IMR-90 (cell line): ENCODE data around the gene DNAAF3. TPM values are rescaled to one million over a fixed set of nuclear protein-coding genes. Genes with fewer than 3 reads are reported as not detected.
A peak's percentile ranks its signal among the peaks of the same experiment; 100 is the strongest.

Source experiments
- ATAC-seq: fragments of 200-7000 bp; cut with Tn5 transposase; 2 replicates; pipeline ENCODE4 v1.9.1; 2020; ENCODE audit warnings: low read depth, mild to moderate bottlenecking, moderate library complexity
- BruUV-seq: library from RNA; stranded (reverse); fragments of 400-500 nt; replicated peaks from 2 replicates; lab custom pipeline; 2021; lab: Mats Ljungman, UMichigan
- CTCF ChIA-PET: fragments of 300-600 bp; formaldehyde crosslinking; extraction: SDS; loops from one replicate; lab custom pipeline; 2021; ENCODE audit warnings: antibody characterized with exemption; lab: Yijun Ruan, JAX
- POLR2A ChIA-PET: fragments of 300-600 bp; sonication (Branson Sonifier 250); formaldehyde crosslinking; loops from one replicate; lab custom pipeline; 2022; ENCODE audit warnings: antibody characterized with exemption; ENCODE audit not compliant: unreplicated experiment; lab: Charles Lee
- DNase-seq: peaks from one replicate; pipeline ENCODE4 v3.0.0; 2013
- H2AFZ ChIP-seq: replicated peaks from 2 replicates; pipeline ENCODE3; 2013; ENCODE audit warnings: low read length, mild to moderate bottlenecking; ENCODE audit not compliant: poor library complexity
- H2AK5ac ChIP-seq: 2 replicates; pipeline ENCODE4 v1.6.1; 2013; ENCODE audit warnings: low read depth, low read length, inconsistent platforms
- H2AK9ac ChIP-seq: replicated peaks from 2 replicates; pipeline ENCODE3; 2013; ENCODE audit warnings: mild to moderate bottlenecking, low read depth, low read length, moderate library complexity; ENCODE audit not compliant: poor library complexity
- H2BK120ac ChIP-seq: 2 replicates; pipeline ENCODE4 v1.6.1; 2013; ENCODE audit warnings: low read depth, low read length, inconsistent platforms
- H2BK15ac ChIP-seq: 3 replicates; pipeline ENCODE4 v1.6.1; 2013; ENCODE audit warnings: low read depth, low read length, inconsistent platforms
- H2BK20ac ChIP-seq: 2 replicates; pipeline ENCODE4 v1.6.1; 2013; ENCODE audit warnings: low read depth, mild to moderate bottlenecking, inconsistent platforms, low read length, moderate library complexity
- H2BK5ac ChIP-seq: 2 replicates; pipeline ENCODE4 v1.6.1; 2013; ENCODE audit warnings: mild to moderate bottlenecking, low read depth, low read length, inconsistent platforms; ENCODE audit not compliant: poor library complexity, severe bottlenecking
- H3K14ac ChIP-seq: replicated peaks from 2 replicates; pipeline ENCODE4 v1.6.1; 2013; ENCODE audit warnings: low read depth, low read length, inconsistent platforms
- H3K18ac ChIP-seq: 2 replicates; pipeline ENCODE4 v1.6.1; 2013; ENCODE audit warnings: low read depth, low read length, control low read depth
- H3K23ac ChIP-seq: 2 replicates; pipeline ENCODE4 v1.6.1; 2013; ENCODE audit warnings: low read depth, low read length, inconsistent platforms
- H3K27ac ChIP-seq: 2 replicates; pipeline ENCODE4 v1.5.1; 2013; ENCODE audit warnings: mild to moderate bottlenecking, control low read depth, low read length; ENCODE audit not compliant: insufficient read depth
- H3K27me3 ChIP-seq: 2 replicates; pipeline ENCODE4 v1.6.1; 2013; ENCODE audit warnings: low read length; ENCODE audit not compliant: control insufficient read depth, insufficient read depth
- H3K36me3 ChIP-seq: 2 replicates; pipeline ENCODE4 v1.6.1; 2013; ENCODE audit warnings: low read length, mixed read lengths; ENCODE audit not compliant: control insufficient read depth, insufficient read depth
- H3K4ac ChIP-seq: 2 replicates; pipeline ENCODE4 v1.6.1; 2013; ENCODE audit warnings: low read depth, low read length, inconsistent platforms
- H3K4me1 ChIP-seq: 2 replicates; pipeline ENCODE4 v1.6.1; 2013; ENCODE audit warnings: low read length, mixed read lengths; ENCODE audit not compliant: control insufficient read depth, insufficient read depth
- H3K4me2 ChIP-seq: 2 replicates; pipeline ENCODE4 v1.6.1; 2013; ENCODE audit warnings: low read depth, mild to moderate bottlenecking, control low read depth, low read length, moderate library complexity
- H3K4me3 ChIP-seq: 2 replicates; pipeline ENCODE4 v1.5.1; 2013; ENCODE audit warnings: low read depth, mild to moderate bottlenecking, control low read depth, low read length, moderate library complexity; ENCODE audit not compliant: insufficient read depth
- H3K56ac ChIP-seq: 2 replicates; pipeline ENCODE4 v1.6.1; 2013; ENCODE audit warnings: low read length, inconsistent platforms; ENCODE audit not compliant: insufficient read depth; ENCODE audit errors: extremely low read depth
- H3K79me1 ChIP-seq, 2 experiments: 2 replicates each; pipeline ENCODE4 v1.6.1; 2013; ENCODE audit warnings: low read length in 2 of 2, inconsistent platforms in 1 of 2, low read depth in 1 of 2
- H3K9ac ChIP-seq: 2 replicates; pipeline ENCODE4 v1.6.1; 2013; ENCODE audit warnings: low read depth, low read length, control low read depth
- H3K9me1 ChIP-seq: 2 replicates; pipeline ENCODE4 v1.6.1; 2013; ENCODE audit warnings: low read length, inconsistent platforms; ENCODE audit not compliant: insufficient read depth
- H3K9me3 ChIP-seq: 2 replicates; pipeline ENCODE4 v1.6.1; 2013; ENCODE audit warnings: low read length; ENCODE audit not compliant: control insufficient read depth, insufficient read depth
- H4K20me1 ChIP-seq: 2 replicates; pipeline ENCODE4 v1.6.1; 2013; ENCODE audit warnings: low read length, inconsistent platforms; ENCODE audit not compliant: insufficient read depth
- H4K5ac ChIP-seq: 2 replicates; pipeline ENCODE4 v1.6.1; 2013; ENCODE audit warnings: mild to moderate bottlenecking, low read depth, low read length, control low read depth
- H4K8ac ChIP-seq, 2 experiments: 2 replicates each; pipeline ENCODE4 v1.6.1; 2013; ENCODE audit warnings: low read depth in 2 of 2, low read length in 2 of 2, control low read depth in 1 of 2, inconsistent platforms in 1 of 2
- H4K91ac ChIP-seq: 2 replicates; pipeline ENCODE4 v1.6.1; 2013; ENCODE audit warnings: low read depth, low read length, inconsistent platforms; ENCODE audit not compliant: insufficient read depth
- BHLHE40 ChIP-seq: fragments of 150-350 bp; IDR thresholded peaks from 2 replicates; pipeline ENCODE4 v1.6.1; 2016; ENCODE audit warnings: mild to moderate bottlenecking, low read depth, low read length
- CEBPB ChIP-seq: IDR thresholded peaks from 2 replicates; pipeline ENCODE4 v1.6.1; 2012; ENCODE audit warnings: low read depth, low read length, improper control_type of control experiment
- CTCF ChIP-seq: conservative IDR thresholded peaks from 2 replicates; pipeline ENCODE4 v1.5.1; 2012; ENCODE audit warnings: mild to moderate bottlenecking, low read depth, low read length, improper control_type of control experiment
- FOS ChIP-seq: fragments of 150-350 bp; IDR thresholded peaks from 2 replicates; pipeline ENCODE4 v1.6.1; 2016; ENCODE audit warnings: low read depth, low read length
- POLR2A ChIP-seq: IDR thresholded peaks from 2 replicates; pipeline ENCODE4 v1.6.1; 2012; ENCODE audit warnings: mild to moderate bottlenecking, low read depth, low read length
- RCOR1 ChIP-seq: IDR thresholded peaks from 2 replicates; pipeline ENCODE4 v1.6.1; 2012; ENCODE audit warnings: mild to moderate bottlenecking, low read length, improper control_type of control experiment; ENCODE audit not compliant: insufficient replicate concordance
- RFX5 ChIP-seq: IDR thresholded peaks from 2 replicates; pipeline ENCODE4 v1.8.0; 2012; ENCODE audit warnings: low read depth, mild to moderate bottlenecking, low read length, moderate library complexity
- WGBS, 2 experiments: methylation state at CpG; one replicate each; pipeline versions ENCODE4 v1.1.5 to v1.1.7; 2013; ENCODE audit warnings: missing lambda C conversion rate in 2 of 2; ENCODE audit not compliant: insufficient read length in 1 of 2; ENCODE audit errors: extremely low coverage in 2 of 2; 5-methylcytosine and 5-hydroxymethylcytosine counted together
- dilution Hi-C: fragments of 300-500 bp; cut with HindIII; formaldehyde crosslinking; loops from one replicate; pipeline ENCODE4 v1.14.3; 2018; ENCODE audit warnings: low sequenced_read_pairs; ENCODE audit not compliant: unreplicated experiment
- in situ Hi-C: fragments of 300-500 bp; cut with MboI; formaldehyde crosslinking; loops from 3 replicates; pipeline ENCODE4 v1.14.3; 2019; ENCODE audit warnings: low sequenced_read_pairs, inconsistent platforms, mixed read lengths
- intact Hi-C: fragments of 100-400 bp; cut with micrococcal nuclease; formaldehyde crosslinking; loops from 2 replicates; pipeline ENCODE4 v1.10.0; 2022
- polyA plus RNA-seq, 3 experiments: library from polyadenylated mRNA; depleted of rRNA; stranded (reverse); fragments of >200 nt; gene quantifications; 2 replicates each; pipeline ENCODE4 v1.2.3, GENCODE V29; 2012; ENCODE audit warnings: low replicate concordance in 1 of 3
- total RNA-seq: library from RNA; depleted of rRNA; stranded (reverse); fragments of >200 nt; gene quantifications from 2 replicates; pipeline ENCODE4 v1.2.3, GENCODE V29; 2012

DNAAF3 gene
- total and polyA plus RNA-seq, 2 of the 4 experiments (the other 2 are of a cell fraction): 0.34 TPM; not detected in 1

- Histone ChIP-seq H2BK120ac (no peak overlapping the region), H2BK5ac (no peak overlapping the region), H4K91ac (no peak overlapping the region), H3K4me2 (no peak overlapping the region), H3K27me3 (peaks cover 45% of the 10 kb centered on the region), H3K4ac (no peak overlapping the region), H4K8ac (no peak overlapping the region), H4K5ac (no peak overlapping the region), H4K20me1 (no peaks in the 10 kb centered on the region), H2AK5ac (no peak overlapping the region), H3K14ac (no peak overlapping the region), H3K9me1 (no peaks in the 10 kb centered on the region), H3K36me3 (no peaks in the 10 kb centered on the region), H3K79me1 (no peaks in the 10 kb centered on the region), H2AK9ac (peak overlapping the region; percentile 65), H3K18ac (no peak overlapping the region), H3K23ac (no peak overlapping the region), H2BK20ac (no peak overlapping the region), H2AFZ (no peak overlapping the region), H3K56ac (no peak overlapping the region), H3K9ac (no peak overlapping the region), H3K27ac (no peak overlapping the region), H2BK15ac (no peak overlapping the region), H3K4me1 (peaks cover 1% of the 10 kb centered on the region; the same call in 1 of the 2 replicates), H3K9me3 (no peaks in the 10 kb centered on the region), H3K4me3 (no peak overlapping the region)
- POLR2A ChIA-PET: no interaction called here
- CTCF ChIA-PET: interaction anchor here (0.6 kb wide), 1 partner anchor 19 kb away, joined by 5 read pairs; no protein-coding TSS in a partner anchor
- BruUV-seq: no TSS peak
- intact Hi-C loops (no loop called here), in situ Hi-C loops (no loop called here), dilution Hi-C loops (no loop called here)
- DNase-seq (no peak), ATAC-seq (no peak)
- TF ChIP-seq RFX5 (no peak), BHLHE40 (no peak), FOS (no peak), POLR2A (no peak), CEBPB (no peak), CTCF (no peak), RCOR1 (no peak)
- WGBS, 2 experiments: 91 to 100% methylated on average over 1 to 7 of the region's 12 CpGs
Observed at GRCh38 chr19:55153652-55154264, 12.7 kb downstream of the DNAAF3 start.
